H7 (cell line): ENCODE data around the gene SPAST. TPM values are rescaled to one million over a fixed set of nuclear protein-coding genes. Genes with fewer than 3 reads are reported as not detected.
"Not testable (repeated sequence)": the region's sequence is repeated elsewhere in the genome, so short reads cannot be mapped to it uniquely, and the experiment has no call there.

Experiments used
- DNase-seq: peaks from one replicate; pipeline ENCODE4 v3.0.0; 2012
- H3K27me3 ChIP-seq: 2 replicates; pipeline ENCODE4 v1.6.0; 2011; ENCODE audit warnings: mild to moderate bottlenecking, low read length; ENCODE audit not compliant: control insufficient read depth, insufficient read depth
- H3K36me3 ChIP-seq: replicated peaks from 2 replicates; pipeline ENCODE4 v1.5.1; 2011; ENCODE audit warnings: low read length; ENCODE audit not compliant: control insufficient read depth, insufficient read depth
- H3K4me3 ChIP-seq: 2 replicates; pipeline ENCODE4 v1.5.1; 2011; ENCODE audit warnings: low read depth, mild to moderate bottlenecking, control low read depth, low read length, moderate library complexity; ENCODE audit not compliant: insufficient read depth
- total RNA-seq: library from RNA; depleted of rRNA; stranded (reverse); fragments of >200 nt; shearing (Covaris generic); gene quantifications from 2 replicates; pipeline ENCODE4 v1.2.3, GENCODE V29; 2014; rRNA removed

SPAST gene
- 22.7 and 31.6 TPM in 2 replicates for total RNA-seq

GRCh38 chr2:32063310-32064020 lies at the start of gene SPAST:
Gene SPAST (plus strand): TSS chr2:32063556. CDS start chr2:32063832, 276 bp downstream.
- Histone ChIP-seq H3K36me3 (no peaks in the 10 kb centered on the region), H3K27me3 (no peaks in the 10 kb centered on the region), H3K4me3 (peak within 1 kb of the TSS; percentile 68)
- peak; percentile 98 for DNase-seq

DNA sequence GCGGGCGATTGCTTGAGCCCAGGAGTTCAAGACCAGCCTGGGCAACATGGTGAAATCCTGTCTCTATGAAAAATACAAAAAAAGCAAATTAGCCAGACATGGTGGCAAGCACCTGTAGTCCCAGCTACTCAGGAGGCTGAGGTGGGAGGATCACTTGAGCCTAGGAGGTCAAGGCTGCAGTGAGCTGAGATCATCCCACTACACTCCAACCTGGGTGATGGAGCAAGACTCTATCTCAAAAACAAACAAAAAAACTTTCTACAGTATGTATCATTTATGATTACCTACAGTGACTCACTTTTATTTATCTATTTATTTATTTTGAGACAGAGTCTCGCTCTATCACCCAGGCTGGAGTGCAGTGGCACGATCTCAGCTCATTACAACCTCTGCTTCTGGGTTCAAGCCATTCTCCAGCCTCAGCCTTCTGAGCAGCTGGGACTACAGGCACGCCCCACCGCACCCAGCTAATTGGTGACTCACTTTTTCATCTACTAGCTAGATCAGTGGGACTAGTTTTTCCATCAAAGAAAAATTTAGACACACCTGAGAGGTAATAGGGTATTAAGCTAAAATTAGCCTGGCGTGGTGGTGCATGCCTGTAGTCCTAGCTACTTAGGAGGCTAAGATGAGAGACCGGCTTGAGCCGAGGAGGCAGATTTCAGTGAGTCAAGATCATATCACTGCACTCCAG lies 44.4 kb upstream of the SPAST start:
- not testable (repeated sequence) for H3K4me3 ChIP-seq, DNase-seq, H3K27me3 ChIP-seq, H3K36me3 ChIP-seq

DNA sequence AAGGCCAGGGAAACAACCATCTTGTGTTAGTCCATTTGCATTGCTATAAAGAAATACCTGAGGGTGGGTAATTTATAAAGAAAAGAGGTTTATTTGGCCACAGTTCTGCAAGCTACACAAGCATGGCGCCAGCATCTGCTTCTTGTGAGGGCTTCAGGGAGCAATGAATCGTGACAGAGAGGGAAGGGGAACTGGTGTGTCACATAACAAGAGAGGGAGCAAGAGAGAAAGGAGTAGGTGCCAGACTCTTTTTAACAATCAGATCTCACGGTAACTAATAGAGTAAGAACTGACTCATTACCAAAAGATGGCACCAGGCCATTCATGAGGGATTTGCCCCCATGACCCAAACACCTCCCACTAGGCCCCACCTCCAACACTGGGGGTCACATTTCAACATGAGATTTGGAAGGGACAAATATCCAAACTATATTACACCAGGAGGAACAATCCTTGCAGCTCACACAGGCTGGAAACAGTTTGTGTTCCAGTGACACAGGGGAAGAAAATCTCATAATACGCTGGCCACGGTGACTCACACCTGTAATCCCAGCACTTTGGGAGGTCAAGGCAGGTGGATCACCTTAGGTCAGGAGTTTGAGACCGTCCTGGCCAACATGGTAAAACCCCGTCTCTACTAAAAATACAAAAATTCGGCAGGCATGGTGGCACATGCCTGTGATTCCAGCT lies 29.0 kb upstream of the SPAST start:
- not testable (repeated sequence) for DNase-seq, H3K36me3 ChIP-seq, H3K4me3 ChIP-seq, H3K27me3 ChIP-seq

GRCh38 chr2:32039447-32040219 lies 23.7 kb upstream of the SPAST start, which contains the start of gene DPY30:
Gene DPY30 (minus strand): TSS chr2:32039805. CDS start chr2:32039456, 349 bp downstream.
- H3K4me3 ChIP-seq, result peak within 1 kb of the TSS; percentile 90
- peak; percentile 93 for DNase-seq
- no peaks in the 10 kb centered on the region for H3K27me3 ChIP-seq
- H3K36me3 ChIP-seq, result peaks cover 1% of the 10 kb centered on the region; the same call in 1 of the 2 replicates

GRCh38 chr2:32043561-32043960 lies 19.8 kb upstream of the SPAST start:
- Histone ChIP-seq H3K36me3 (no peaks in the 10 kb centered on the region), H3K4me3 (no peak overlapping the region), H3K27me3 (no peaks in the 10 kb centered on the region)
- DNase-seq, result no peak

- no peak overlapping the region for H3K4me3 ChIP-seq
- DNase-seq, result no peak
- no peaks in the 10 kb centered on the region for H3K36me3 ChIP-seq
- no peaks in the 10 kb centered on the region for H3K27me3 ChIP-seq
These were observed 11.4 kb upstream of the SPAST start for GRCh38 chr2:32051836-32052439.

- H3K36me3 ChIP-seq, DNase-seq, H3K4me3 ChIP-seq, H3K27me3 ChIP-seq: not testable (repeated sequence)
These were observed 8.8 kb upstream of the SPAST start for GRCh38 chr2:32054583-32054982.

- Histone ChIP-seq H3K4me3 (no peak overlapping the region), H3K27me3 (no peaks in the 10 kb centered on the region), H3K36me3 (no peaks in the 10 kb centered on the region)
- DNase-seq, result no peak
These were observed 5.2 kb upstream of the SPAST start for GRCh38 chr2:32058130-32058529.

DNA sequence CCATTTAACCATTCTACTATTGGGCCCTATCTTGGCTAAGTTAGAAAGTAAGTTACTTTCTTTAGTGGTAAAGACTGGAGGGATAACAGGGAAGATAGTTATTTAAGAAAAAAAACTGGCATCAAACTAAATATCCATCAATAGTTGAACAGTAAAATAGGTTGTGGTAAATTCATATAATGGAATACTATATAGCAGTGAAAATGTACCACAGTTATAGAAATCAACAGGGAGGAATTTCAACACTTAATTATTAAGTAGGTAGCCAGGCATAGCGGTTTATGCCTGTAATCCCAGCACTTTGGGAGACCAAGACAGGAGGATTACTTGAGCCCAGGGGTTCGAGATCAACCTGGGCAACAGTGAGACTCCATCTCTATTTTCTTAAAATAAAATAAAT lies 3.1 kb upstream of the SPAST start:
- H3K27me3 ChIP-seq, result no peaks in the 10 kb centered on the region
- H3K4me3 ChIP-seq, result no peak overlapping the region
- no peaks in the 10 kb centered on the region for H3K36me3 ChIP-seq
- no peak for DNase-seq

- Histone ChIP-seq H3K4me3 (no peak overlapping the region), H3K36me3 (no peaks in the 10 kb centered on the region), H3K27me3 (no peaks in the 10 kb centered on the region)
- no peak for DNase-seq
These were observed 1.9 kb upstream of the SPAST start for GRCh38 chr2:32061430-32061829.

- Histone ChIP-seq H3K36me3 (no peaks in the 10 kb centered on the region), H3K27me3 (no peaks in the 10 kb centered on the region), H3K4me3 (peak overlapping the region; percentile 68)
- DNase-seq, result peak; percentile 61
These were observed 1.1 kb upstream of the SPAST start for GRCh38 chr2:32061973-32062861.

DNA sequence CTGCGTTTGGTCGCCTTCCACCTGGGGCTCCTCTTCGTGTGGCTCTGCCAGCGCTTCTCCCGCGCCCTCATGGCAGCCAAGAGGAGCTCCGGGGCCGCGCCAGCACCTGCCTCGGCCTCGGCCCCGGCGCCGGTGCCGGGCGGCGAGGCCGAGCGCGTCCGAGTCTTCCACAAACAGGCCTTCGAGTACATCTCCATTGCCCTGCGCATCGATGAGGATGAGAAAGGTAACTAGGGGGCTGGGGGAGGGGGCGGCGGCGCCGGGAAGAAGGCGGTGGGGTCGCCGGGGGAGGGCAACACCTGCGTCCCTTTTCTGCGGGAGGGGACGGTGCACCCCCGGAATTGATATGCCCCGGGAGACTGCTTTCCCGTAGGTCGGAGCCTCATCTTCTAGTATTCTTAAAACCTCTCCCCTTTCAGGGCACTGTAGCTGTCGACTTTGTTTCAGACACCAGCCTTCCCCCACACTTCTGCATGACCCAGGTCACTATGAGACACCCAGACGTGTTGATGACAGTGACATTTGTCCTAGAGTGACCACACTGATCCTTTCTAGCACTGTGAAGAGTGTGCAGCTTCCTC lies 755 bp downstream of the SPAST start:
- Histone ChIP-seq H3K36me3 (no peaks in the 10 kb centered on the region), H3K27me3 (no peaks in the 10 kb centered on the region)
- no peak for DNase-seq

DNA sequence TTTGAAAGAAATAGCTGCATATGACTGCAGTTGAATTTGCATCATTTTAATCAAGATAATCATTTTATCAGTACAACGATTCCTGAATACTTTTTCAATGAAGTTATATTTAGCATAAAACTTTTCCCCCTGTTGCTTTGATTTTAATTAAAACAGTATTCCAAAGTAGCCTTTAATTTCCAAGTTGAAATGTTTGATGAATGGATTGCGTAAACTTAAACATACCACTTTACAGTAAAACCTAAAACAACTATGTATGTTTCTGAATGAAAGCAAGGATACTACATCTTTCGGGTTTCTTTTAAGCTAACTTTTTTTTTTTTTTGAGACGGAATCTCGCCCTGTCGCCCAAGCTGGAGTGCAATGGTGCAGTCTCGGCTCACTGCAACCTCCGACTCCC lies 1.4 kb downstream of the SPAST start:
- no peaks in the 10 kb centered on the region for H3K27me3 ChIP-seq
- H3K36me3 ChIP-seq, result no peaks in the 10 kb centered on the region
- peak overlapping the region; percentile 68 for H3K4me3 ChIP-seq
- DNase-seq, result no peak

More for the DNA sequence above, 755 bp downstream of the SPAST start:
- peak overlapping the region; percentile 68 for H3K4me3 ChIP-seq
